ENCODE measurements around the gene DARS1.
"Not testable (repeated sequence)": the region's sequence is repeated elsewhere in the genome, so short reads cannot be mapped to it uniquely, and the experiment has no call there.

Gene DARS1

GRCh38 chr2:135936524-135936923 is 48.9 kb downstream of the DARS1 start:
- no peak for DNase-seq

- DNase-seq, result no peak
Observed at GRCh38 chr2:135935914-135936313, 49.5 kb downstream of the DARS1 start.

GRCh38 chr2:135931776-135932443 is 53.5 kb downstream of the DARS1 start:
- no peak for DNase-seq

GRCh38 chr2:135926605-135927004 is 58.8 kb downstream of the DARS1 start:
- DNase-seq, result no peak

GRCh38 chr2:135925571-135925970 is 59.9 kb downstream of the DARS1 start:
- DNase-seq, result no peak

GRCh38 chr2:135916207-135916606 is 69.2 kb downstream of the DARS1 start:
- DNase-seq, result peak in 1 of 2 donors; percentile 22

- DNase-seq, result no peak
Observed at GRCh38 chr2:135914485-135914884, 70.9 kb downstream of the DARS1 start.

- peak; percentile 38 to 68 for DNase-seq
Observed at GRCh38 chr2:135913727-135914365, 71.6 kb downstream of the DARS1 start.

- DNase-seq, result no peak
Observed at GRCh38 chr2:135909976-135910375, 75.5 kb downstream of the DARS1 start.

GRCh38 chr2:135905679-135906078 is 79.7 kb downstream of the DARS1 start:
- no peak for DNase-seq

- no peak for DNase-seq
Observed at GRCh38 chr2:135904341-135904989, 81.0 kb downstream of the DARS1 start.

- DNase-seq, result no peak
Observed at GRCh38 chr2:135903650-135904049, 81.8 kb downstream of the DARS1 start.

GRCh38 chr2:135899567-135899966 is 85.9 kb downstream of the DARS1 start:
- DNase-seq, result no peak

GRCh38 chr2:135898234-135898786 is 87.1 kb downstream of the DARS1 start:
- DNase-seq, result no peak

- no peak for DNase-seq
Observed at GRCh38 chr2:135894930-135895329, 90.5 kb downstream of the DARS1 start.

GRCh38 chr2:135893374-135893794 is 92.0 kb downstream of the DARS1 start:
- DNase-seq, result no peak

GRCh38 chr2:135890835-135891234 is 94.6 kb downstream of the DARS1 start:
- no peak for DNase-seq

GRCh38 chr2:135890149-135890548 is 95.3 kb downstream of the DARS1 start:
- DNase-seq, result no peak

- not testable (repeated sequence) for DNase-seq
Observed at GRCh38 chr2:135888587-135888986, 96.8 kb downstream of the DARS1 start.

- DNase-seq, result no peak
Observed at GRCh38 chr2:135885709-135886108, 99.7 kb downstream of the DARS1 start.

- DNase-seq, result no peak
Observed at GRCh38 chr2:135882415-135882814, 103.0 kb downstream of the DARS1 start.

- DNase-seq, result not testable (repeated sequence)
Observed at GRCh38 chr2:135876770-135877169, 108.7 kb downstream of the DARS1 start.

- DNase-seq, result peak; percentile 98
Observed at GRCh38 chr2:135876066-135876711, 109.2 kb downstream of the DARS1 start, which contains the start of gene MCM6. TSS of gene MCM6 (minus strand) at chr2:135876443. CDS start at chr2:135876365, 78 bp downstream.

All from activated CD4-positive, alpha-beta T cell treated with anti-CD3 and anti-CD28 coated beads for 4 hours (primary cell).